ENCODE data around the gene OTOF. TPM values are rescaled to one million over a fixed set of nuclear protein-coding genes. Genes with fewer than 3 reads are reported as not detected.

The OTOF gene
- polyA plus RNA-seq, 2 of the 4 experiments (the other 2 are of a cell fraction), result 0.05 to 0.22 TPM

GRCh38 chr2:26480566-26481423, 2.9 kb upstream of the OTOF start (continued):
- no peak for TF ChIP-seq ESRRA (IDR thresholded peaks at IDR 0.05; ENCODE audit: borderline replicate concordance, low read length)

DNA sequence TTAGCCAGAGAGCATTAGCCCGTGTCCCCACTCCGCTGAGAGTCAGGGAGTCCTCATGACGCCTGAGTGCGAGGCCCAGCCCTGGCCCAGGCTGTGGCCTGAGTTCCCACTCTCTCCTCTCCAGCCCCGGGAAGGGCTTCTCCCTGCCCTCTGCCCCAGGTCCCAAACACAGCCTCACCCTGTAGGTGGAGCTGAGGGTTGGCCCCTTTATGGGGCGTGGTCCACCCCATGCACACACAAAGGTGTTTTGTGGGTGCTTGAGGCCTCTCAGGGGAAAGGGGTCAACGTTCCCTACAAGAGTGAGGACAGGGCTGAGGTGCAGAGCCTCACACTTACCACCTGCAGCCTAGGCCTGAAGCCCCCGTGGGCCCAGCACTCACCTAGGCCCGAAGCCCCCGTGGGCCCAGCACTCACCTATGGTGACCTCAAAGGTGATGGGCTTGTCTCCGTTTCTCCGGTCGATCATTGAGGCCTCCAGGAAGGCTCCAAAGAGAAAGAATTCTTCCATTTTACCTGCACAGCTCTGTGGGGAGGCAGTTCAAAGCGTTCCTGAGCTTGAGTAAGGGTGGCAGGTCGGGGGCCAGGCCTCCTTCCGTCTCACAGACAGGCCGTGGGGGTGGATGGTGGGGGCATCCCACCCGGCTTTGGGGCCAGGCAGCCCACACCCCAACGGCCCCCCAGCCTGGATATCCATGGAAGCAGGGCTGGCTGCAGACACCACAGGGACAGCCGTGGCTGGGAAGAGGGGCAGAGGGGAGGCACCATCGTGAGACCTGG, 2.1 kb upstream of the OTOF start:
- no peak for ATAC-seq
- 69% methylated on average over 18 of the region's 21 CpGs for WGBS (ENCODE audit: missing lambda C conversion rate)
- CTCF ChIA-PET, result interaction anchor here (1.1 to 2.0 kb wide), 5 partner anchors 11 to 126 kb away, joined by 4 to 9 read pairs (median 4); no protein-coding TSS in a partner anchor
- peaks cover 4% of the 10 kb centered on the region; the same call in 1 of the 3 replicates for H3K4me1 ChIP-seq
- H3K9me3 ChIP-seq, result no peaks in the 10 kb centered on the region
- no peak for DNase-seq (ENCODE audit: low read depth in 1 of 2, low spot score in 1 of 2)
- no peak overlapping the region for H3K4me3 ChIP-seq
- no peak for TF ChIP-seq RFX5 (IDR thresholded peaks at IDR 0.05)
- TF ChIP-seq EHMT2 (IDR thresholded peaks at IDR 0.05; ENCODE audit: low read depth), result no peak
- no peak for TF ChIP-seq EHF (CRISPR knock-in tag; IDR thresholded peaks at IDR 0.05)
- TF ChIP-seq ZC3H11A (IDR thresholded peaks at IDR 0.05), result no peak
- TF ChIP-seq POLR2AphosphoS2 (conservative IDR thresholded peaks at IDR 0.05; ENCODE audit: low read length), result no peak
- no peak for TF ChIP-seq ZNF302 (CRISPR knock-in tag; IDR thresholded peaks at IDR 0.05)
- no peak for TF ChIP-seq SMC3 (IDR thresholded peaks at IDR 0.05)
- no peak for TF ChIP-seq KDM1A (IDR thresholded peaks at IDR 0.05; ENCODE audit: low read depth)
- TF ChIP-seq, protein P1, sequence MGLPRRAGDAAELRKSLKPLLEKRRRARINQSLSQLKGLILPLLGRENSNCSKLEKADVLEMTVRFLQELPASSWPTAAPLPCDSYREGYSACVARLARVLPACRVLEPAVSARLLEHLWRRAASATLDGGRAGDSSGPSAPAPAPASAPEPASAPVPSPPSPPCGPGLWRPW (IDR thresholded peaks at IDR 0.05), result no peak
- TF ChIP-seq JUN (IDR thresholded peaks at IDR 0.05), result no peak
- TF ChIP-seq MAZ (IDR thresholded peaks at IDR 0.05; ENCODE audit: borderline replicate concordance, low read depth, low read length), result no peak
- TF ChIP-seq GATA3 (IDR thresholded peaks at IDR 0.05; ENCODE audit: borderline replicate concordance), result no peak
- no peak for TF ChIP-seq RCOR1 (IDR thresholded peaks at IDR 0.05; ENCODE audit: low read depth, low read length)
- FAIRE-seq, result no peak
- POLR2A ChIA-PET, result no interaction called here
- H3K4me2 ChIP-seq, result no peak overlapping the region
- no peak overlapping the region for H3K27ac ChIP-seq

DNA sequence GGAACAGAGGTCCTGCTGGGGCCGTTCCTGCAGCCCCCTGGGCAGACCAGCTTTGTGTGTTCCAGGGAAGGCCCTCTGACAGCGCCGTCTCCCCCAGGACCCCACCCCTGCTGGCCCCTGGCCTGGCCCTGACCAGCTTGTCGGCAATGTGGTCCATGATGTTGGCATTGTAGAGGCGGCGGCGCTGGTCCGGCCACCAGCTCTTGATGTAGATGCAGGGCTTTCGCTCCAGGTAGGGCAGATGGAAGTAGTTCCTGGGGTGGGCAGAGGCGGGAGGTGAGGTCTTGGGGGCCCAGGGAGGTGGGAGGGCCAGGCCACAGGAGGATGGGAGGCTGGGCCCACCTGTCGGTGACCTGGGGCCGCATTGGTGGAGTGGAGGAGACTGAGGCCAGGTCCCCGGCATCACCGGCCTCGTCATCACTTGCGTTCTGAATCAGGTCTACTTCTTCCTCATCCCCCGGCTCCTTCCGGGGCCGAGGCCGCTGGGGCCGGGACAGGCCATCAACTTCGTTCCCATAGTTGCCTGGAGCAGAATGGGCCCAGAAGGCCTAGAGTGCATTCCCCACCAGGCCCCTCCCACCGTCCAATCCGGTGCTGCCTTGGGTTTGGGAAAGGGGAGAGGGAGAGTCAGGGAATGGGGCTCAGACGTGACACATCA, 1.3 kb upstream of the OTOF start:
- no peaks in the 10 kb centered on the region for H3K9me3 ChIP-seq
- peaks cover 4% of the 10 kb centered on the region; the same call in 1 of the 3 replicates for H3K4me1 ChIP-seq
- no peak overlapping the region for H3K27ac ChIP-seq
- ChIA-PET CTCF (interaction anchor here (1.5 to 2.3 kb wide), 3 partner anchors 10 to 24 kb away, joined by 4 to 15 read pairs (median 9); no protein-coding TSS in a partner anchor), POLR2A (no interaction called here)
- ATAC-seq (no peak), DNase-seq (ENCODE audit: low read depth in 1 of 2, low spot score in 1 of 2) (no peak), FAIRE-seq (no peak)
- no peak overlapping the region for H3K4me2 ChIP-seq
- no peak overlapping the region for H3K4me3 ChIP-seq
- TF ChIP-seq ELK1 (IDR thresholded peaks at IDR 0.05; ENCODE audit: low read depth, low read length) (no peak), EHF (CRISPR knock-in tag; IDR thresholded peaks at IDR 0.05) (no peak), RNF2 (IDR thresholded peaks at IDR 0.05; ENCODE audit: borderline replicate concordance, low read depth) (no peak), RFX5 (IDR thresholded peaks at IDR 0.05) (no peak), HEYL (CRISPR knock-in tag; IDR thresholded peaks at IDR 0.05) (no peak), RARB (CRISPR knock-in tag; IDR thresholded peaks at IDR 0.05) (no peak), BHLHE40 (IDR thresholded peaks at IDR 0.05; ENCODE audit: low read depth, low read length) (no peak), CBX2 (IDR thresholded peaks at IDR 0.05; ENCODE audit: borderline replicate concordance, low read depth) (no peak), CHD4 (IDR thresholded peaks at IDR 0.05; ENCODE audit: borderline replicate concordance) (no peak)
- TF ChIP-seq, protein P1 (IDR thresholded peaks at IDR 0.05), result no peak
- TF ChIP-seq, protein P2, sequence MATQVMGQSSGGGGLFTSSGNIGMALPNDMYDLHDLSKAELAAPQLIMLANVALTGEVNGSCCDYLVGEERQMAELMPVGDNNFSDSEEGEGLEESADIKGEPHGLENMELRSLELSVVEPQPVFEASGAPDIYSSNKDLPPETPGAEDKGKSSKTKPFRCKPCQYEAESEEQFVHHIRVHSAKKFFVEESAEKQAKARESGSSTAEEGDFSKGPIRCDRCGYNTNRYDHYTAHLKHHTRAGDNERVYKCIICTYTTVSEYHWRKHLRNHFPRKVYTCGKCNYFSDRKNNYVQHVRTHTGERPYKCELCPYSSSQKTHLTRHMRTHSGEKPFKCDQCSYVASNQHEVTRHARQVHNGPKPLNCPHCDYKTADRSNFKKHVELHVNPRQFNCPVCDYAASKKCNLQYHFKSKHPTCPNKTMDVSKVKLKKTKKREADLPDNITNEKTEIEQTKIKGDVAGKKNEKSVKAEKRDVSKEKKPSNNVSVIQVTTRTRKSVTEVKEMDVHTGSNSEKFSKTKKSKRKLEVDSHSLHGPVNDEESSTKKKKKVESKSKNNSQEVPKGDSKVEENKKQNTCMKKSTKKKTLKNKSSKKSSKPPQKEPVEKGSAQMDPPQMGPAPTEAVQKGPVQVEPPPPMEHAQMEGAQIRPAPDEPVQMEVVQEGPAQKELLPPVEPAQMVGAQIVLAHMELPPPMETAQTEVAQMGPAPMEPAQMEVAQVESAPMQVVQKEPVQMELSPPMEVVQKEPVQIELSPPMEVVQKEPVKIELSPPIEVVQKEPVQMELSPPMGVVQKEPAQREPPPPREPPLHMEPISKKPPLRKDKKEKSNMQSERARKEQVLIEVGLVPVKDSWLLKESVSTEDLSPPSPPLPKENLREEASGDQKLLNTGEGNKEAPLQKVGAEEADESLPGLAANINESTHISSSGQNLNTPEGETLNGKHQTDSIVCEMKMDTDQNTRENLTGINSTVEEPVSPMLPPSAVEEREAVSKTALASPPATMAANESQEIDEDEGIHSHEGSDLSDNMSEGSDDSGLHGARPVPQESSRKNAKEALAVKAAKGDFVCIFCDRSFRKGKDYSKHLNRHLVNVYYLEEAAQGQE (IDR thresholded peaks at IDR 0.05), result no peak
- WGBS (ENCODE audit: missing lambda C conversion rate), result 91% methylated on average over 22 of the region's 25 CpGs

All from A549 (cell line).